ENCODE measurements around the gene SPATA13.

Gene SPATA13

GRCh38 chr13:24182703-24183081, 22.2 kb downstream of the SPATA13 start:
- Mint-ChIP-seq H3K36me3 (ENCODE audit: low read depth) (no peaks in the 10 kb centered on the region), H3K9me3 (peaks cover 8% of the 10 kb centered on the region), H3K4me1 (ENCODE audit: low read depth) (peaks cover 11% of the 10 kb centered on the region), H3K4me3 (no peak overlapping the region), H3K27ac (no peak overlapping the region), H3K27me3 (no peaks in the 10 kb centered on the region)
- intact Hi-C loops (cut with micrococcal nuclease): no loop called here

- Mint-ChIP-seq H3K4me3 (no peak overlapping the region), H3K4me1 (ENCODE audit: low read depth) (peaks cover 11% of the 10 kb centered on the region), H3K27me3 (no peaks in the 10 kb centered on the region), H3K9me3 (peaks cover 8% of the 10 kb centered on the region), H3K36me3 (ENCODE audit: low read depth) (no peaks in the 10 kb centered on the region), H3K27ac (no peak overlapping the region)
- intact Hi-C loops (cut with micrococcal nuclease): no loop called here
These were observed 23.2 kb downstream of the SPATA13 start for GRCh38 chr13:24183741-24184182.

DNA sequence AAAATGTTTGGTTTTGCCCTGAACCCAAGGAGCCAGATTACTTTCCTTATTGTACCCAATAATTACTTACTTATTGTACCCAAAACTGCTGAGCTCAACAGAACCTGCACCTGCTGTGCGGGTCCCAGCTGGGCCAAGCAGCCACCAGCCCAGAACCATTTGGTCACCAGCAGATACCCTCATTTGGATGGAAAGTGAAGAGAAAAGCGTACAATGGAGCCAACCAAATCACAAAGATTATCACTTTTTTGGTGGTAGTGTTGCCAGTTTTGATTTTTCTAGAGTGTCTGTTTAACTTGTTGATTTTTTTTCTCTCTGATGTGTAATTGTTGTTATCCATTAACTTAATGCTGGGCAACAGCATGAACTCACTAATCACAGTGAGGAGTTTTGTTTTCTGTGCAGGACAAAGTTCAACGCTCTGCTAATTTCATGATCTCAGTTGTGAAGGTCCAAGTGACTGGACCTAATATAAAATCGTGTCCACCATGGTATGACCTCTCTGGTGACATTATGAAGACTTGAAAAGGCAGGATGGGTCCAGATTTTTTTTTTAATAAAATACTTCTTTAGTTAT, 23.8 kb downstream of the SPATA13 start:
- Mint-ChIP-seq H3K4me1 (ENCODE audit: low read depth) (peaks cover 11% of the 10 kb centered on the region), H3K36me3 (ENCODE audit: low read depth) (no peaks in the 10 kb centered on the region), H3K9me3 (peaks cover 8% of the 10 kb centered on the region), H3K4me3 (no peak overlapping the region), H3K27ac (no peak overlapping the region), H3K27me3 (no peaks in the 10 kb centered on the region)
- intact Hi-C loops (cut with micrococcal nuclease): no loop called here

- H3K27ac Mint-ChIP-seq: no peak overlapping the region
- H3K27me3 Mint-ChIP-seq: no peaks in the 10 kb centered on the region
- H3K9me3 Mint-ChIP-seq: peaks cover 8% of the 10 kb centered on the region
- H3K36me3 Mint-ChIP-seq (ENCODE audit: low read depth): no peaks in the 10 kb centered on the region
- peaks cover 11% of the 10 kb centered on the region for H3K4me1 Mint-ChIP-seq (ENCODE audit: low read depth)
- no peak overlapping the region for H3K4me3 Mint-ChIP-seq
- intact Hi-C loops (cut with micrococcal nuclease): no loop called here
These were observed 24.4 kb downstream of the SPATA13 start for GRCh38 chr13:24184882-24185281.

- Mint-ChIP-seq H3K4me1 (ENCODE audit: low read depth) (peaks cover 11% of the 10 kb centered on the region), H3K27me3 (no peaks in the 10 kb centered on the region), H3K27ac (no peak overlapping the region), H3K9me3 (peaks cover 8% of the 10 kb centered on the region), H3K4me3 (no peak overlapping the region), H3K36me3 (ENCODE audit: low read depth) (no peaks in the 10 kb centered on the region)
- intact Hi-C loops (cut with micrococcal nuclease): no loop called here
These were observed 25.2 kb downstream of the SPATA13 start for GRCh38 chr13:24185591-24186232.

- no peaks in the 10 kb centered on the region for H3K27me3 Mint-ChIP-seq
- no peak overlapping the region for H3K27ac Mint-ChIP-seq
- H3K4me3 Mint-ChIP-seq: no peak overlapping the region
- peaks cover 14% of the 10 kb centered on the region for H3K4me1 Mint-ChIP-seq (ENCODE audit: low read depth)
- intact Hi-C loops (cut with micrococcal nuclease): no loop called here
- peaks cover 4% of the 10 kb centered on the region for H3K9me3 Mint-ChIP-seq
- H3K36me3 Mint-ChIP-seq (ENCODE audit: low read depth): no peaks in the 10 kb centered on the region
These were observed 26.7 kb downstream of the SPATA13 start for GRCh38 chr13:24187185-24187584.

GRCh38 chr13:24192057-24192810, 31.7 kb downstream of the SPATA13 start:
- no peak overlapping the region for H3K4me3 Mint-ChIP-seq
- no peaks in the 10 kb centered on the region for H3K27me3 Mint-ChIP-seq
- H3K27ac Mint-ChIP-seq: no peak overlapping the region
- no peaks in the 10 kb centered on the region for H3K9me3 Mint-ChIP-seq
- H3K36me3 Mint-ChIP-seq (ENCODE audit: low read depth): no peaks in the 10 kb centered on the region
- intact Hi-C loops (cut with micrococcal nuclease): no loop called here
- H3K4me1 Mint-ChIP-seq (ENCODE audit: low read depth): peaks cover 20% of the 10 kb centered on the region

GRCh38 chr13:24192811-24193162, 32.3 kb downstream of the SPATA13 start:
- no peak overlapping the region for H3K27ac Mint-ChIP-seq
- intact Hi-C loops (cut with micrococcal nuclease): no loop called here

DNA sequence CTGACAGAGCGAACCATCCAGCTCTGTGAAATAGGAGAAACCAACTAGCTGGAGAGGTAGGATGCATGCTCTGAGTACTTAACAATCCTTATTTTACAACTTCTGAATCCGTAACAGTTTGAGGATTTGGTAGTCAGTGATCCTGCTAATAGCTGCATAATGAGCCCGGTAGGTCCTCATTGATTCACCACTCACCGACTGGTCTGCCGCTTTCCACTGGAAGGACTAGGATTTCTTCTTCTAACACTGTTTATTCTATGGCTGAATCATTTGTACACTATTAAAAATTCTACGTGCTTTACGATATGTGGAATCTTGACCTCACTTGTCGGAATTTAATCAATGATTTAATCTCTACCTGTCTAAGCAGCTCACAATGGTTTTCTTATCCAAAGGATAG, 33.9 kb downstream of the SPATA13 start:
- Mint-ChIP-seq H3K27ac (no peak overlapping the region), H3K9me3 (no peaks in the 10 kb centered on the region), H3K4me1 (ENCODE audit: low read depth) (peaks cover 20% of the 10 kb centered on the region), H3K27me3 (no peaks in the 10 kb centered on the region), H3K36me3 (ENCODE audit: low read depth) (no peaks in the 10 kb centered on the region), H3K4me3 (no peak overlapping the region)
- intact Hi-C loops (cut with micrococcal nuclease): no loop called here

More at GRCh38 chr13:24192811-24193162, 32.3 kb downstream of the SPATA13 start:
- Mint-ChIP-seq H3K36me3 (ENCODE audit: low read depth) (no peaks in the 10 kb centered on the region), H3K27me3 (no peaks in the 10 kb centered on the region), H3K4me1 (ENCODE audit: low read depth) (peaks cover 20% of the 10 kb centered on the region), H3K4me3 (no peak overlapping the region), H3K9me3 (no peaks in the 10 kb centered on the region)

DNA sequence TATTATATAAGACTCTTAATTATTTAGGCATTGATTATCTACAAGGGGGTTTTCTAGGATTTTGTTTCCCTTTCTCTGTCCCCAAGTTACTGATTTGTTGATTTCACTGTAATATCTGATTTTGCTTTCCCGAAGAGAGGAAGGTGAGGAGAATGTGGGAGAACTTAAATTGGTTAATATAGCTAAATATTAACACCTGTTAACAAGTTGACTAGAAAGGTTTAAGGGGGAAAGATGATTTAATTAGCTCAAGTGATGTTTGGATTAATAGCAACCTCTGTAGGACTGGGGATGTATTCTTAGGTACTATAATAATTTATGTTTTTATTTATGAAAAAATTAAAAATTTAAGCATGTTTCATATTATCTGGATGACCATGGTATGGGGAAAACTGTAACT, 35.1 kb downstream of the SPATA13 start:
- H3K4me3 Mint-ChIP-seq: no peak overlapping the region
- no peaks in the 10 kb centered on the region for H3K9me3 Mint-ChIP-seq
- no peak overlapping the region for H3K27ac Mint-ChIP-seq
- intact Hi-C loops (cut with micrococcal nuclease): no loop called here
- H3K27me3 Mint-ChIP-seq: no peaks in the 10 kb centered on the region
- peaks cover 20% of the 10 kb centered on the region for H3K4me1 Mint-ChIP-seq (ENCODE audit: low read depth)
- no peaks in the 10 kb centered on the region for H3K36me3 Mint-ChIP-seq (ENCODE audit: low read depth)

GRCh38 chr13:24196593-24197197, 36.2 kb downstream of the SPATA13 start:
- H3K27ac Mint-ChIP-seq: no peak overlapping the region

DNA sequence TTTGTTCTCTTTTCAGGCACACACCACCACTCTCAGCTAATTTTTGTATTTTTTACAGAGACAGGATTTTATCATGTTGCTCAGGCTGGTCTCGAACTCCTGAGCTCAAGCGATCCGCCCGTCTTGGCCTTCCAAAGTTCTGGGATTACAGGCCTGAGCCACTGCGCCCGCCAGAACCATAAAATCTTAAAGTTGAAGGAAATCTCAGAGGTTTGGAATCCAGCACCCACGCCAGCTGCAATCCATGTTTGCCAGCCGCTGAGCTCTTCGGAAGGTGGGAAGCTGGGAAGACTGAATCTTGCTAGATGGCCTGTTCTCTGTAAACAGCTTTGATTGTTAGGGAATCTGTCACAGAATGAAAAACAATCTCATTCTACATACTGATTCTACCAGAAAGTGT, 38.5 kb downstream of the SPATA13 start:
- intact Hi-C loops (cut with micrococcal nuclease): no loop called here

More at GRCh38 chr13:24196593-24197197, 36.2 kb downstream of the SPATA13 start:
- no peaks in the 10 kb centered on the region for H3K36me3 Mint-ChIP-seq (ENCODE audit: low read depth)
- no peaks in the 10 kb centered on the region for H3K27me3 Mint-ChIP-seq
- peaks cover 20% of the 10 kb centered on the region for H3K4me1 Mint-ChIP-seq (ENCODE audit: low read depth)
- H3K4me3 Mint-ChIP-seq: no peak overlapping the region
- intact Hi-C loops (cut with micrococcal nuclease): no loop called here
- H3K9me3 Mint-ChIP-seq: no peaks in the 10 kb centered on the region

GRCh38 chr13:24202215-24202614, 41.7 kb downstream of the SPATA13 start:
- no peak overlapping the region for H3K4me3 Mint-ChIP-seq
- H3K27ac Mint-ChIP-seq: no peak overlapping the region
- no peaks in the 10 kb centered on the region for H3K36me3 Mint-ChIP-seq (ENCODE audit: low read depth)
- no peaks in the 10 kb centered on the region for H3K27me3 Mint-ChIP-seq
- intact Hi-C loops (cut with micrococcal nuclease): no loop called here
- peaks cover 16% of the 10 kb centered on the region for H3K4me1 Mint-ChIP-seq (ENCODE audit: low read depth)
- no peaks in the 10 kb centered on the region for H3K9me3 Mint-ChIP-seq

More for the DNA sequence above, 38.5 kb downstream of the SPATA13 start:
- H3K27me3 Mint-ChIP-seq: no peaks in the 10 kb centered on the region
- no peaks in the 10 kb centered on the region for H3K36me3 Mint-ChIP-seq (ENCODE audit: low read depth)
- no peaks in the 10 kb centered on the region for H3K9me3 Mint-ChIP-seq
- H3K4me1 Mint-ChIP-seq (ENCODE audit: low read depth): peaks cover 14% of the 10 kb centered on the region
- no peak overlapping the region for H3K27ac Mint-ChIP-seq
- no peak overlapping the region for H3K4me3 Mint-ChIP-seq

DNA sequence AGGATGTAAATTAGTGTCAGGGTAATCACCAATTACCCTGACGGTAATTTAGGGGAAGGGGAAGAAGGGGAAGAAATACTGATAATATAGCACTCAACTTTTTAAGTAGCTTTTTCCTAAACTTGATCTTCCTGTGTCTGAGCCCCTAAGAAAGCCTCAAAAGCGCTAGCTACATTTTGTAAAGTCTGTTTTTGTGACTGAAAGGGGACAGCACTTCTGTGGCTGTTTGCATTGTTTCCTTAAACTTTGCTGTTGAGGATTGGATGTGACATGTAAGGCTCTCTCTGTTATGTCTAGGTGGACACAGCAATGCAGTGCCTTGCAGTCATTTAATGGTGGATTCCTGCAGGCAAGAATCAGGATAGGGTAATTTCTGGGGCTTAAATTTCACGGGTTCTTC, 42.8 kb downstream of the SPATA13 start:
- intact Hi-C loops (cut with micrococcal nuclease): no loop called here
- Mint-ChIP-seq H3K4me3 (no peak overlapping the region), H3K4me1 (ENCODE audit: low read depth) (peaks cover 22% of the 10 kb centered on the region), H3K36me3 (ENCODE audit: low read depth) (no peaks in the 10 kb centered on the region), H3K27me3 (no peaks in the 10 kb centered on the region), H3K9me3 (no peaks in the 10 kb centered on the region), H3K27ac (no peak overlapping the region)

Measured in dendritic cell treated with granulocyte-macrophage colony-stimulating factor and Interleukin-4, amounts not matched to agents 40 ng/mL and 50 ng/mL, for 4 days (primary cell).